Measurements from ENCODE around the gene LATS2.

Gene LATS2

DNA sequence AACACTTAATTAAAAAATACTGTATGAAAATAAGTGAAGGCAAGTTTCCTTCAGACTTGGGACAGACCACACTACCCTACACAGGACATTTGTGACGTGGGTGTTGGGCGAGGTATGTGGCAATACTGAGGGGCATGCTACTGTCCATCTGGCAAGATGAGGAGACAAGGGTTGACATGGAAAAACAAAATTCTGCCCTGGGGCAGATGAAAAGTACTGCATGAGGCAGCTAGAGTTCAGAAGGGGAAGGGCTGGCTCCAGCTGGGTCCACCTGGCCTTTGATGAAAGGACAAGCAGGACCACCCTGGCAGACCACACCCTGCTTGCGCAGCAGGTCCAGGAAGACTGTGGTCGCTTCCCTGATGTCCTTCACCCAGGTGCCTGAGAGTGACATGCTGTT, 43.2 kb downstream of the LATS2 start:
- no peak for DNase-seq (ENCODE audit: low read depth, low spot score)

DNA sequence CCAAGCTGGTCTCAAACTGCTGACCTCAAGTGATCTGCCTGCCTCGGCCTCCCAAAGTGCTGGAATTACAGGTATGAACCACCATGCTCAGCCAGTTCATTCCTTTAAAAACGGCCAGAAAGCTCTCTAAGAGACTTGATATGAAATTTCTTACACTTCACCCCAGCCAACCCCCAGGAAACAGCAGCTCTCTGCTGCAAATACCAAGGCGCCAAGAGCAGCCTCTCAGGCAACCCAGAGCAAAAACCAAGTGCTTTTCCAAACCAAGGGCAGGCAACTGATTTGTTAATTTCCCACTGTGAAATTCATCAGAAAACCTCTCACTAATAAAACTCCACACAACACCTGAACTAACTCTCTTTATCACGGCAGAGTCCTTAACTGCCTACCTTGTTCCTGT, 44.9 kb downstream of the LATS2 start:
- DNase-seq (ENCODE audit: low read depth, low spot score) = no peak

DNA sequence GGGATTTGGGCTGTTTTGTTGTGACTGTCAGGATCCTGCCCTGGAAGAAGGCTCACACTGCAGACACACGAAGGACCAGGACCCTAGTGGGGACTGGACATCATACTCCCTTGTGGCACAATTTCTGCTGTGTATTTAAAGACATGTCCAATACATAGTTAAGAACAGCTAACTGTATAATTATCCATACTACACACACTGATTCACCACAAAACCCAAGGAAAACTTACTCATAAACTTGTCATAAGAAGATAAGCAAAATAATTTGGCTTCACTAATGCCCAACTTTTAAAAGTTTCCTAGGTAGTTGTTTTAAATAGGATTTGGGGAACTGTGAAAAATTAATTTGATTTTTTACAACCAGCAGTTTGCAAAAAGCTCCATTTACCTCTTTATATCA, 46.1 kb downstream of the LATS2 start:
- DNase-seq (ENCODE audit: low read depth, low spot score) = no peak

DNA sequence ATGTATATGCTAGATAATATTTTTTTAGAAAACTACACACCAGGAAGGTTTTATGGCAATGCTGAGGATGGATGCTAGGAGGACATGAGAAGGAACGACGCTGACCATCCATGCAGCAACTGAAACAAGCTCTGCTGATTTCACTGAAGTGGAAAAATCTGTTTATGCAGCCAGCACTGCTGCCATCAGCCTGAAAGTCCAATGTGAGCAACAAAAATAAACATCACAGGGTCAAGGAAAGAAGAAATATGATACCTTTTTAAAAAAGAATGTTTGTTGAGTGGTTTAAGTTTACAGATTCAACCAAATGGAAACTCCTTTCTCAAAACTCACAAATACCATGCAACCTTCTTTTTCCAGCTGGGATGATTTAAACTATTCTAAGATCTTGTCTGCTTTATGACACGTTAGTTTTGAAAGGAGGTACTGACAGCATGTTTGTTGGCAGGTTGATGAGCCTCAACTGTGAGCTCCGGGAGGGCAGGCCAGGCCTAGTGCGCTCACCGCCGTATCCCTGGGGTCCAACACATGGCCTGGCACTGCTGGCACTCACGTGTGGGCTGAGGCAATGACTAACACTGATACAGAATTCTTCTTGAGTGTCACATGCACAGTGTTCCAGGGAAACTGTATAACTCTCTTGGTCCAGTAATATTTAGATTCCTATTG, 46.8 kb downstream of the LATS2 start:
- DNase-seq (ENCODE audit: low read depth, low spot score) = peak; percentile 82

DNA sequence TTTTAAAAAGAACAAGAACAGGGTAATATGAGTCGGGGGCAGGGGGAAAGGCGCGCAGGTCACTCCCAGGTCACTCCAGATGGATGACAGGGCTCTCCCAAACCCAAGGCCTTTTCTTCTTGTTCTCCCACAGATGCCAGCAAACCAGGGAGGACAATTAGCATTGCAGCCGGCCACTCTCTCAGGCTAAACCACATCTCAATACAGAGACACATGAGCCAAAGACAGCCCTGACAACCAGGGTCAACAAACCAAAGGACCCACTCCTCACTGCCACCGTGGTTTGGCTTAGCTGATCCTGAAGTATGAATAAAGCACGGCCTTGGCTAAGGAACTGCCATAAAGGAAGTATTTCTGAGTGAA, 47.3 kb downstream of the LATS2 start:
- no peak for DNase-seq (ENCODE audit: low read depth, low spot score)

DNA sequence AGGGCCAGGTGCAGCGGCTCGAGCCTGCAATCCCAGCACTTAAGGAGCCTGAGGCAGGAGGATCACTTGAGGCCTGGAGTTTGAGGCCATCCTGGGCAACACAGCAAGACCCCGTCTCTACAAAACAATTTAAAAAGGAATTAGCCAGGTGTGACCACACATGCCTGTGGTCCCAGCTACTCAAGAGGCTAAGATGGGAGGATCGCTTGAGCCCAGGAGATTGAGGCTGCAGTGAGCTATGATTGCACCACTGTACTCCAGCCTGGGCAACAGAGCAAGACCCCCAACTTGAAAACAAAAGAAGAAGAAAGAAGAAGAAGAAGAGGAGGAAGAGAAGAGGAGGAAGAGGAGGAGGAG, 47.7 kb downstream of the LATS2 start:
- DNase-seq (ENCODE audit: low read depth, low spot score) = no peak

DNA sequence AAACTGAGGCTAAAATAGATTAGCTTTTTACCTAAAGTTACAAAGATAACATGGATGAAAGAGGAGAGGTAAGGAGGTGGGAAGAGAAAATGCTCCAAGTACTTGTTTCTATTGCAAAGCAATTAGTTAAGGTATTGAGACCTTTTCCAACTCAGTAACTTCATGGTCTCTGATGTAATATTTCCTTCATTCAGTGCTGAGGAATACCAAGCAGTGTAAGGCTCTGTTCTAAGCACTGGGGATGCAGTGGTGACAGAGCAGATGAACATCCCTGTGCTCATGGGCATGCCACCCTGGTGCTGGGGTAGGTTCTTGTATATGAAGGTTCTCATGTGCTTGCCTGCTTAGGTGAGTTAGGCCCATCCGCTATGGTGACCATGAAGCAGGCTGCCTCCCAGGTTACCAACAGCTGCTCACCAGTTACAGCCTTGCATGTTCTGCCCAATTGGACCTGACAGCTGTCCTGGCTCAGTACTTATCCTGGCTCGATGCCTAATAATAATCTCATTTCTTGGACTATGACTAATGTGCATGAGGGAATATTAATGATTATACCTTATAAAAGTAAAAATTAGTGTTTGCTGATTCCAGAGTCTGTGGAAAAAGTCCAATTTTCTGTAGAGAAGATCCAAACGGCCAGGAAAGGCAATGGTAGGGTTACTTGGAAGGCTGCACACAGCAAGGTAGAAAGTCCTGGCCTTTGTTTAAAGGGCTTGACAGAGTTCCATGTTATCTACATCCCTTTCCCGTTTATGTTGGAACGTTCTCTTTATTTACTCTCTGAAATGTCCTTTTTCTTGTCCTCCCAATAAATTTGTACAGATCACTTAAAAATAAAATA, 48.3 kb downstream of the LATS2 start:
- no peak for DNase-seq (ENCODE audit: low read depth, low spot score)

DNA sequence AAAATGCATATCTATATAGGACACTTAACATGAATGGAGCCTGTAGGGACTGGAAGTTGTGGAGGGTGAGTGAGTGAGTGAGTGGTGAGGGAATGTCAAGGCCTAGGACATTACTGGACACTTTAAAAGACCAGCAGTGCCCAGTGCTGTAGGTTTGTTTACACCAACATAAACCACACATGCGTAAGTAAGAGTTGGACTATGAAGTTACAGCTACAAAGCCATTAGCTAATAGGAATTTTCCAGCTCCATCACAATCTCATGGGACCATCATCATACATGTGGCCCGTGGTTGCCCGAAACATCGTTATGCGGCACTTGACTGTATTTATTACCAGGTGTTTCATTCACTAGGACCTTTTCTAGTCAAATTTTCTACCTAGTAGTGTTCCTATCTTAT, 49.2 kb downstream of the LATS2 start:
- DNase-seq (ENCODE audit: low read depth, low spot score) = no peak

DNA sequence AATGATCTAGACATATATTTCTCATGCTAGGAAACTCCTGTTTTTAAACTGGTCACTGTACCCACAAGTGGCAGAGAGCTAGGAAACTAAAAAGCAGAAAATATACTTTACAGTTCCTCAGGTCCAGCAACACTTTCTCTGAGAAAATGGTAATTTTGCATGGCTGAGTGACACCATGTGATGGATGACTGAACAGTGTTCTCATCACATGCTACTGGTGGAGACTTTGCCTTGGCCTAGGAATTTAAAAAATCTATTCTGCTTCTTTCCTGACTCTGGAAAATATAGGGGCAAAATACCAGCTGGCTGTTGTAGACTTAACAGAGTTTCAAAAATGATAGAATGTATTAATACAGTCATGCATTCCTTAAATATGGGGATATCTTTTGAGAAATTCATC, 50.0 kb downstream of the LATS2 start:
- DNase-seq (ENCODE audit: low read depth, low spot score) = no peak

DNA sequence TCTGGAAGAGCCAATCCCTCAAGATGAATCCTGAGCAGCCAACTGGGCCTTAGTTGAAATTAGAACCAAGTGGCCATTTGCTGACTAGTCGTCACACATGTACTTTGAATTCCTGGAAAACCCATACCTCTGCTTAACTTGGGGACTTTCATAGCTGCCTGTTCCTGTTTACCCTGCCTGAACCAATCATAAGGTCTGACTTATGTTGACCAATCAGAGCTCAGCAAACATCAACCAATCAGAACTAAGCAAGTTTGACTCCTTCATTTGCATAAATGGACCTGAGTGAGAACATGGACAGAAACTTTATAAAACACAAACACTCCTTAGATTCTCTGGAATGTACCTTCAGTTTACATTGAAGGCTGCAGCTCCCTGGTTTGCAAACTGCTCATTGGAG, 50.8 kb downstream of the LATS2 start:
- DNase-seq (ENCODE audit: low read depth, low spot score) = no peak

DNA sequence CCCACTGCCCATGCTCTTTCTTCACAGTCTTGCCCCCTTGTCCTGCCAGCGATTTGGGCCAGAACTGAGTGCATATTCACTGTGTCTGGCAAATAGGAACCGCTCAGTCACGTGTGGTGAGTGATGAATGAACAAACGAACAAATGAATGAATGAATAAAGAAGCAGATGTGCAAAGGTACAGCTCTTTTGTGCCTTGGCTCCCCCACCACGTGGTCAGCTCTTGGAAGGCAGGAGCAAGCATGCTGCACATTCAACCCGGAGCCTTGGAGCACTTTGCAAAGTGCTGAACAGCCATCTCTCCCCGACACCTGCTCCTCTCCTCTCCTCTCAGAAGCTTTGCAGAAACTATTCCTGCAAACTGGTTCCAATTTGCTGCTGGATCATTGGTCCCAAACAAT, 52.4 kb downstream of the LATS2 start:
- DNase-seq (ENCODE audit: low read depth, low spot score) = no peak

DNA sequence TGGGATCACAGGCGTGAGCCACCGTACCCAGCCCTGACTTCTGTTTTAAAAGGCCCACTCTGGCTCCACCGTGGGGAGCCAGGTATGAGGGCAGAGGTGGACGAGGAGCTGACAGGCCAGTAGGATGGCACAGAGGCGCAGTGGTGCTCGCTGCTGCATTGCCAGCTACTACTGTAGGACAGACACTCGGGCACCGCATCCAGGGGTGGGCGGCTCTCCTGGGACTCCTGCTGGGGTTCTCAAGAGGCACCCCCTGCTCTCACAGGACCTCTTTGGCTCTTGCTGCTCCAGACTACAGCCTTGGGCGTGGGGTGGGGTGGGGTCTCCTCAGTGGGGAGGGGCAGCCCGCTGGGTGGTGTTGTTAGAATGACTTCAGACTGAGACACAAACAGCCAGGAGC, 53.4 kb downstream of the LATS2 start:
- DNase-seq (ENCODE audit: low read depth, low spot score) = no peak

DNA sequence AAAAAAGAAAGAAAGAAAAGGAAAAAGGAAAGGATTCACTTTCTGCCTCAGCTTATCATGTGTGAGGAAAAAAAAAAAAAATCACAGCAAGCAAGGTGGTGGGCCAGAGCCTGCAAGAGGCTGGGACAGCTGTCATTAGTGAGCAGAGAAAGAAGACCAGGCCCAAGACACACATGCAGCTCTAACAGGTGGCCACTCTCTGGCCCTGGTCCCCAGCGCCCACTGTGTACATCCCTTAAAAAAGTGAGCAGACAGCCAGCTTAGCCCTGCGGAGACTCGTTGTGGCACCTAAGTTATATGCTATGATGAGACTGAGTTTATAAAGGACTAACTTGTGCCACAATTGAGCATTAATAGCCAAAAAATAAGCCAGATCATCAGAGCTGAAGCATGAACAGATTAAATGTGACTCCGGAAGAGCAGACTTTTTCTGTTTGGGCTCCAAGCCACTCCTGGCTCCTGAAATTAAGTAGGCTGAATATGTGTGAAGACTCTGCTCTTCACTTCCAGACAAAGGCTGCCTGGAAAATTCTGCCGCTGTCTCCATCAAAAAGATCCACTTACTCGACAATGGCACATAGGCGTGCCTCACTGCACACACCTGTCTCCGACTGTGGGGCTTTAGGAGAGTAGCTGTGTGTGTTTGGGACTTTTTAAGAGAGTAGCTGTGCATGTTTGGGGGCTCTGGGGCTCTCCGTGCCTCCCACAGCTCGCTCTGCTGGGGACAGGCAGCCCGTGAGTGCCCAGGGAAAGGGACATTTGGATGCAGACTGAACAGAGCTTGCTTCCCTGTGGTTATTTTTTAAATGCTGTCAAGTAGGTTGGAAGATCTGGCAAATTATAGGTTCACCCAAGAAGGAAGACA, 55.0 kb downstream of the LATS2 start:
- no peak for DNase-seq (ENCODE audit: low read depth, low spot score)

DNA sequence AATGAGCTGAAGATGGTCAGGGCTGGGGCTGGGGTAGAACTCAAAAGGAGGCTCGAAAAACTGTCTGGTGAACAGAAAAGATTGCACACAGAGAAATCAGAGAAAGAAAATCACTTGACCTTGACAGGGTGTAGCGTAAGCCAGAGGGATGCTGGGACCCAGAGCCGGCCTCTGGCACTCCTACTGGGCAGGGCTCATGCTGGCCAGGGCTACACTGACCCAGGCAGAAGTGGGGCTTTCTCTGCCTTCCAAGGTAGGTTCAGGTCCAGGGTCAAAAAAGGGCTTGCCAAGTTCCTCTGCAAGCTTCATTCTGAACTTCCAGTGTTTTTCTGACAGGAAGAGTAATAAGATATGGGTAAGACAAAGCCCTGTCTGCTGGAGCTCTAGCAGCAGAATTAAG, 56.2 kb downstream of the LATS2 start:
- no peak for DNase-seq (ENCODE audit: low read depth, low spot score)

DNA sequence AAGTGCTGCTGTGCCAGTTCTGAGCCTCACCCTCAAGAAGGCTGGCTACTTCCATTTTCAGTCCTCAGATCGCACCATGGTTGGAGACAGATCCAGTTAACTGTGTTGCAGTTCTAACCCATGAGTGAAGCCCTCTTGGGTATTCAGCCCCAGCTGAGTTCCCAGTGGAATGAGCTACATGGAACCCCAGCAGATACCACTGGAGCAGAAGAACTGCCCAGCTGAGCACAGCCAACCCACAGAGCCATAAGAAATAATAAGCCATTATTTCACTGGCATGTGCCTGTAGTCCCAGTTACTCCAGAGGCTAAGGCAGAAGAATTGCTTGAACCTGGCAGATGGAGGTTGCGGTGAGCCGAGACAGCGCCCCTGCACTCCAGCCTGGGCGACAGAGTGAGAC, 59.9 kb downstream of the LATS2 start:
- no peak for DNase-seq (ENCODE audit: low read depth, low spot score)

DNA sequence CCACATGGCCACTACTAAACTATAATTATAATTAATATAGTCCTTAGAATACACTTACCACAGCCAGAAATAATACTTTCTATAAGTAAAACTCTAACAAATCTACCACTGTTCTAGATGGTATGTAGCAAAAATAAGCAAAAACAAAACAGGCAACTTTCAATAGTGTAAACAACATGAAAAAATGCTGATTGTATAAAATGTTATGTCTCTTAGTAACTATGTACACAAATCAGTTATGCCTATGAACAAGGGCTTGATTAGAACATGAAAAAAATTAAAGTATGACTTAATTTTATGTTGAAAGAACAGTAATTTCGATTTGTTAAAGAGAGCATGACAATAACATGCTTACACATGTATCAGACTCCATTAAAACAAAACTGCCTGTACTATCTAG, 60.7 kb downstream of the LATS2 start:
- no peak for DNase-seq (ENCODE audit: low read depth, low spot score)

DNA sequence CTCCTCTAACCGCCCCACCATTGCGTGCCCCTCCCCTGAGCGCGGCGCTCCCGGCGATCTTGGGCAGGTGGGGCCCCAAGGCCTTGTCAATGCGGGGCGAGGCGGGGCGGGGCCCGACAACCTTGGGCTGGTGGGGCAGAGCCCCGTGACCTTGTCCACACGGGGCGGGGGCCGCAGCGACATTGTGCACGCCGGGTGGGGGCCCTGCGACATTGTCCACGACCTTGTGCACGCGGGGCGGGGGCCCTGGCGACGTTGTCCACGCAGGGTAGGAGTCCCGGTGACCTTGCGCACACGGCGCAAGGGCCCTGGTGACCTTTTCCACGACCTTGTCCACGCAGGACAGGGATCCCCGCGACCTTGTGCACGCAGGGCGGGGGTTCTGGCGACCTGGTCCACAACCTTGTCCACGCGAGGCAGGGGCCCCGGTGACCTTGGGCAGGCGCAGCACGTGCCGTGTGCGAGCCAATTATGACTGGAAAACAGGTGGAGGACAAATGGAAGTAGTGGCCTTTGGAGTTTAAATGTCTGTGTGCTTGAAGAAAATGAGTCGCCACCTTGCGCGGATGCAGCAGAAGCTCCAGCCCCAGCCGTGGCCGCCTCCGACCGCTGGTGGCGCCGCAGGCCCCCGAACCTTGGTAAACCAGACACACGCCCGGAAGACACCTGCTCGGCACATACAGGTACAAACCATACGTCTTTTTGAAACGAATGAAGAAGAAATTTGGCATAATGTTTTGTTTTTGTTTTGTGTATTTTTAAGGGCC, 62.6 kb downstream of the LATS2 start:
- no peak for DNase-seq (ENCODE audit: low read depth, low spot score)

DNA sequence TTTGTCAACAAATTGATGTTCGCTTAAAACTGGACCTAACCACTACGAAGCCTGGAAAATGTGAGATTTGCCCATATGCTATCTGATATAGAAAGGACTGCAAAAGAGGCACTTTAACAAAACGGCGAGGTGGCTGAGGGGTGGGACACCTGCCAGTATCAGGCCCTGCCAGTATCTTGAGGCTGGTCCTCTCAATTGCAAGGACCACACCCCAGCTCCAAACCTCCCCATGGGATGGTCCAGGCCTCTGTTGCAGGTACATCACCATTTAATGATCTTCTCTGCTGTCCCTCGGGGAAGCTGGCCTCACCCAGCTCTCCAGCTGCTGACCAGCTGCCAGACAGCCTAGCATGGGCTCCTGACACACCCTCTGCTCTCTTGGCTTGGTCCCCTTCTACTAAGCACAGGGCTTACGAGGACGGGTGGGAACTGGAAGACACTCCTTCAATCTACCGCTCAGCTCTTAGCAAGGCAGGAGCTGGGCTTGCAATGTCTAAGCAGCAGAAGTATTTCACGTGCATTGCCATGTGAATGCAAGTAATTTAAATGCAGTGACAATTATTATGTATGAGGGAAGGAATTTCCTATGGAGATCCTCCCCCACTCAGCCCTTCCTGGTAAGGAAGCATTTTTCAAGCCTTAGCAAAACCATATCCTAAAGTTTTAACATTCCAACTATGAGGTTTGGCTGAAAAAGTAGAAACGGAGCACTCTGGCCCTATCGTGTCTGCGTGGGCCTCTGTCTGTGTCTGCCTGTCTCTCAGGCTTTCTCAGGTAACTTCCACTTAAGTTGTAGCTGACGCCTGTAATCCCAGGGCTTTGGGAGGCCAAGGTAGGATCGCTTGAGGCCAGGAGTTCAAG, 63.9 kb downstream of the LATS2 start:
- DNase-seq (ENCODE audit: low read depth, low spot score) = no peak

DNA sequence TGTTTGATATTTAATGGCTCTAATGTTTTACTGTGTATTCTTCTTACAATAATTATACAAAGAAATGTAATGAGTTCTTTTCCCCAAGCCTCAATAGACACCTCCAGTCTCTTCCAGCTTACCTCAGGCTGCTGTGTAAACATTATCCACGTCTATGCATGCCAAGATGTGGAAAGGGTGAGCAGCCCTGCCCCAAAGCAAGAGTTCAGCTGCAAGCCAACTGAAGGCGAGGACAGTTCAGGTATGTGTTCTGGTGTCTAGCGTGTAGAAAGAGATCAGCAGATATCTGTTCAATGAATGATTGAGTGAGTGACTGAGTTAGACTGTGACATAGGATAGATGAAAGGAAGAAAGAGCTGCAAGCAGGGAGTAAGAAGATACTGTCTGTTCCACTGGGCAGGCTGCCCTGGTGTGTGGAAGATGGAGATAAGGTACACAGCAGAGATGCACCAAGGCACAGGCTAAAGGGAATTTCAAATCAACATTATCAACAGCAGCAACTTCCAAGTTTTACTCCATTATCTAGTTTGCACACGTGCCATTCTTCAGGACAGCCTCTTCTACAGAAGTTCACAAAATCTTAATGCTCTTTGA, 66.0 kb downstream of the LATS2 start:
- DNase-seq (ENCODE audit: low read depth, low spot score) = no peak

DNA sequence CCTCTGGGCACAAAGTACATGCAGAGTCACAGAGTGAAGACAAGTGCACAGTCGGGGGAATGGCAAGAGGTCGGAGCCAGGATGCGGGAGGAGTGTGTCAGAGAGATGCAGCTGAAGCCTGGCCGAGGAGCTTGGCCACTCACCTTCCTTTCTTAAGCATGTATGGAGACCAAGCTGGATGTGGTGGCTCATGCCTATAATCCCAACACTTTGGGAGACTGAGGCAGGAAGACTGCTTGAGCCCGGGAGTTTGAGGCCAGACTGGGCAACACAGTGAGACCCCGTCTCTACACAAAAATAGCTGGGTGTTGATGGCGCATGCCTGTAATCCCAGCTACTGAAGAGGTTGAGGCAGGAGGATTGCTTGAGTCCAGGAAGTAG, 67.0 kb downstream of the LATS2 start:
- no peak for DNase-seq (ENCODE audit: low read depth, low spot score)
